DMS53 treated with DMSO at 0.1 percent for 48 hours (cell line): ENCODE measurements around the gene NEURL3.
A peak's percentile ranks its signal among the peaks of the same experiment; 100 is the strongest.

Experiments
- DNase-seq: peaks from one replicate; lab custom pipeline; 2025; ENCODE audit not compliant: unreplicated experiment; lab: John Stamatoyannopoulos, UW

NEURL3 gene

GRCh38 chr2:96528006-96528699 is 23.0 kb upstream of the NEURL3 start:
- DNase-seq: no peak

GRCh38 chr2:96527286-96528005 is 22.3 kb upstream of the NEURL3 start:
- no peak for DNase-seq

GRCh38 chr2:96526615-96527285 is 21.6 kb upstream of the NEURL3 start:
- DNase-seq: no peak

- no peak for DNase-seq
Measured at GRCh38 chr2:96526101-96526591, 21.0 kb upstream of the NEURL3 start.

- no peak for DNase-seq
Measured at GRCh38 chr2:96525211-96525507, 20.0 kb upstream of the NEURL3 start.

- DNase-seq: no peak
Measured at GRCh38 chr2:96524482-96525210, 19.5 kb upstream of the NEURL3 start.

- no peak for DNase-seq
Measured at GRCh38 chr2:96523659-96524481, 18.7 kb upstream of the NEURL3 start.

- no peak for DNase-seq
Measured at GRCh38 chr2:96522304-96523203, 17.4 kb upstream of the NEURL3 start.

GRCh38 chr2:96521219-96521618 is 16.1 kb upstream of the NEURL3 start:
- DNase-seq: no peak

GRCh38 chr2:96520697-96521096 is 15.5 kb upstream of the NEURL3 start:
- DNase-seq: no peak

GRCh38 chr2:96520231-96520630 is 15.1 kb upstream of the NEURL3 start:
- DNase-seq: no peak

- no peak for DNase-seq
Measured at GRCh38 chr2:96517079-96517478, 11.9 kb upstream of the NEURL3 start.

- DNase-seq: no peak
Measured at GRCh38 chr2:96514521-96514920, 9.4 kb upstream of the NEURL3 start.

- DNase-seq: no peak
Measured at GRCh38 chr2:96512341-96512740, 7.2 kb upstream of the NEURL3 start.

- DNase-seq: no peak
Measured at GRCh38 chr2:96511851-96512250, 6.7 kb upstream of the NEURL3 start.

GRCh38 chr2:96510931-96511595 is 5.9 kb upstream of the NEURL3 start:
- no peak for DNase-seq

GRCh38 chr2:96509847-96510230 is 4.7 kb upstream of the NEURL3 start:
- DNase-seq: no peak

- peak; percentile 95 for DNase-seq
Measured at GRCh38 chr2:96509114-96509846, 4.1 kb upstream of the NEURL3 start.
